ENCODE results near the gene FXYD1.

DNA sequence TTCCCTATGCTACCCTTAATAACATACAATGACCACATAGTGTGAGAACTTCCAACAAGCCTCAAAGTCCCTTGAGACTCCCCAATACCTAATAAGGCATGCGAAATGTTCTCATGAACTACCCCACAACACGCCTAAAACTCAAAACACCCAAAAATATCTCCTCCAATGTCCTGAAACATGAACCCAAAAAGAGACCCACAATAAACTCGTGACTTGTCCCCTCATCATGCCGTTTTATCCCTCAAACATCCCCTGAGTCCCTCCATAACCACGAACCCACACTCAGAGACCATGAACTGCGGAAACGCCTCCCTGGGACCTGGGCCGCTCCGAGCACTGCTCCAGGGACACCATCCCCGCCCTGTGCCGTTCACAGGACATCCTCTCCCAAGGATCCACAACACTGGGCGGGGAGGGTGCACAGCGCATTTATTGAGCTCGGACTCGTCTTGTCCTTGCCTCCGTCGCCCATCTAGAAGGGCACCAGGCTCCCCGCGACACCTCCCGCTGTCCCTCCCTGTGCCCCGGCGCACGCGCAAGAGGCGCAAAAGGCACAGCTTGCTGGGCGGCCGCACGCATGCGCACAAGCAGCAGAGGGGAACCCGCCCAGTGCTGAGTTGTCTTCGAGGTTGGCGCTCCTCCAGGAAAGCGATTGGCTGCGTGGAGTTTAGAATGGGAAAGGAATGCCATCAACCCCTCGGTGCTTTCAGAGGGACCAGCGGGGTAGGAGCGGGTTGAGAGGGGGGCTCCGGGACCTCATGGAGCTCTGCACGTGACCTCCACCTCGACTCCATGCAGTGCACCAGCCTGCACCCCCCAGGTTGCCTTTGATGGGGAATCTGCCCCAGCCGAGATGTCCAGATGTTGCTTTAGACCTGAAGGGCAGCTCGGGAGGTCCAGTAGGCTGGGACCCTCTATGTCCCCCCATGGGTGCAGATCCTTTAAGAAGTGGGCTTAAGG lies 14.2 kb upstream of the FXYD1 start:
- TF ChIP-seq, protein P1, sequence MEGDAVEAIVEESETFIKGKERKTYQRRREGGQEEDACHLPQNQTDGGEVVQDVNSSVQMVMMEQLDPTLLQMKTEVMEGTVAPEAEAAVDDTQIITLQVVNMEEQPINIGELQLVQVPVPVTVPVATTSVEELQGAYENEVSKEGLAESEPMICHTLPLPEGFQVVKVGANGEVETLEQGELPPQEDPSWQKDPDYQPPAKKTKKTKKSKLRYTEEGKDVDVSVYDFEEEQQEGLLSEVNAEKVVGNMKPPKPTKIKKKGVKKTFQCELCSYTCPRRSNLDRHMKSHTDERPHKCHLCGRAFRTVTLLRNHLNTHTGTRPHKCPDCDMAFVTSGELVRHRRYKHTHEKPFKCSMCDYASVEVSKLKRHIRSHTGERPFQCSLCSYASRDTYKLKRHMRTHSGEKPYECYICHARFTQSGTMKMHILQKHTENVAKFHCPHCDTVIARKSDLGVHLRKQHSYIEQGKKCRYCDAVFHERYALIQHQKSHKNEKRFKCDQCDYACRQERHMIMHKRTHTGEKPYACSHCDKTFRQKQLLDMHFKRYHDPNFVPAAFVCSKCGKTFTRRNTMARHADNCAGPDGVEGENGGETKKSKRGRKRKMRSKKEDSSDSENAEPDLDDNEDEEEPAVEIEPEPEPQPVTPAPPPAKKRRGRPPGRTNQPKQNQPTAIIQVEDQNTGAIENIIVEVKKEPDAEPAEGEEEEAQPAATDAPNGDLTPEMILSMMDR (IDR thresholded peaks at IDR 0.05) = peak in 1 of 7 experiments; percentile 17
- peak in 2 of 4 donors; percentile 32 to 47 for TF ChIP-seq POLR2A (IDR thresholded peaks at IDR 0.05)
